Stimulated activated CD4-positive, alpha-beta T cell treated with anti-CD3 and anti-CD28 coated beads, Interleukin-12 subunit alpha, Interleukin-12 subunit beta, amount 100 ng/mL, for 24 hours (primary cell): Measurements from ENCODE around the gene RNF214.
"Not testable (repeated sequence)": the region's sequence is repeated elsewhere in the genome, so short reads cannot be mapped to it uniquely, and the experiment has no call there.

Source experiments
- DNase-seq, 2 experiments: peaks; one replicate each; pipeline ENCODE4 v3.0.0-alpha.2; 2020; ENCODE audit warnings: low read depth in 2 of 2

Gene RNF214

DNA sequence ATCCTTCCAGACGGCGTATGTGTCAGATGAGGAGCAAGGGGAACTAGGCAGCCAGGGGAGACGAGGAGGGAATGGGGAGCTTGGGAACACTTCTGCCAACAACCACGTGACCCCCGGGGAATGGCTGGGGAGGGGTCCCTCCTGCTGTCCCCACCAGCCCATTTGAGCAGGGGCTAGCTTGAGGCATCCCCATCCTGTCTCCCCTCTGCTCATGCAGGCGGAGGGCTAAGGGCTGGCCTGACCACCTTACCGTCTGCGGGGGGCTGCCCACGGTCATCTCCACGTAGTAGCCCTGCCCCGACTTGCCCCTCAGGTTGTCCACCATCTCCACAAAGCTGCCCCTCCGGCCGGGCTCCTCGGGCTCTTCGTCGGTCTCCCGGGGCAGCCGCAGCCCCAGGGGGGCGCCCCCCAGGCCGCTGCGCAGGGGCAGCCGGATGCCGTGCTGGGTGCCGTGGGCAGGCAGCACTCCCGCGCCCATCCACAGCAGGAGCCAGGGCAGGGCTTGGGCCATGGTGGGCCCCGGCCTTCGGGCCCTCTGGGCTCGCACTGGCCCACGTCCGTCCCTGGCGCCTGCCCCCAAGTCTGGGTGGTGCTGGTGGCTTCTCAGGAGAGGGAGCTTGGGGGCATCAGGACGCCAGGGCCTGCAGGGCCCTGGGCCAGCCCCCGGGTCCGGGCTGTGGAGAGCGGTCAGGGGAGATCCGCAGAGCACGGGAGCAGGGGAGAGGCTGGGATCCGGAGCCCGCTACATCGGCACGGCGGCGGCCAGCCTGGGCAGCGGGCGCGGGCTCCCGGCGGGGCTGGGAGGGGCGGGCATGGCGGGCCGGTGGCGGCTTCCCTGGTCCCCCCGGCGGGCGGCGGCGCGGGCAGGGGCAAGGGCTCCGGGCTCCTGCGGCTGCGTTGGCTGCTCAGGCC, 83.1 kb downstream of the RNF214 start:
- DNase-seq = peak in 1 of 2 experiments; percentile 4

- DNase-seq = peak in 1 of 2 experiments; percentile 8
Observed at GRCh38 chr11:117316197-117316961, 83.9 kb downstream of the RNF214 start, which contains the start of gene BACE1. TSS of gene BACE1 (minus strand) at chr11:117316256. CDS start at chr11:117315795, 461 bp downstream.

DNA sequence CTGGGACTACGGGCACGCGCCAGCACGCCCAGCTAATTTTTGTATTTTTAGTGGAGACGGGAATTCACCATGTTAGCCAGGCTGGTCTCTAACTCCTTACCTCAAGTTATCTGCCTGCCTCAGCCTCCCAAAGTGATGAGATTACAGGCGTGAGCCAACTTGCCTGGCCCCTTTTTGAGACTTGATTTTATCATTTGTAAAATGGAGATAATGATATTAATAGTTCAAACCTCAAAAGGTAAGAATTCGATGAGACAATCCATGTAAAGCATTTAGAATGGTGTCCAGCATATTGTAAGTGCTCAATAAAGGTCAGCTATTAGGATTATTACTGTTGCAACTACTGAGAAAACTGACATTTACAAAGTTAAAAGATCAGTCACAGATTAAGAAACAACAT, 86.3 kb downstream of the RNF214 start:
- no peak for DNase-seq

GRCh38 chr11:117319214-117319840, 86.9 kb downstream of the RNF214 start:
- no peak for DNase-seq

- DNase-seq = not testable (repeated sequence)
Observed at GRCh38 chr11:117327255-117327566, 94.7 kb downstream of the RNF214 start.

DNA sequence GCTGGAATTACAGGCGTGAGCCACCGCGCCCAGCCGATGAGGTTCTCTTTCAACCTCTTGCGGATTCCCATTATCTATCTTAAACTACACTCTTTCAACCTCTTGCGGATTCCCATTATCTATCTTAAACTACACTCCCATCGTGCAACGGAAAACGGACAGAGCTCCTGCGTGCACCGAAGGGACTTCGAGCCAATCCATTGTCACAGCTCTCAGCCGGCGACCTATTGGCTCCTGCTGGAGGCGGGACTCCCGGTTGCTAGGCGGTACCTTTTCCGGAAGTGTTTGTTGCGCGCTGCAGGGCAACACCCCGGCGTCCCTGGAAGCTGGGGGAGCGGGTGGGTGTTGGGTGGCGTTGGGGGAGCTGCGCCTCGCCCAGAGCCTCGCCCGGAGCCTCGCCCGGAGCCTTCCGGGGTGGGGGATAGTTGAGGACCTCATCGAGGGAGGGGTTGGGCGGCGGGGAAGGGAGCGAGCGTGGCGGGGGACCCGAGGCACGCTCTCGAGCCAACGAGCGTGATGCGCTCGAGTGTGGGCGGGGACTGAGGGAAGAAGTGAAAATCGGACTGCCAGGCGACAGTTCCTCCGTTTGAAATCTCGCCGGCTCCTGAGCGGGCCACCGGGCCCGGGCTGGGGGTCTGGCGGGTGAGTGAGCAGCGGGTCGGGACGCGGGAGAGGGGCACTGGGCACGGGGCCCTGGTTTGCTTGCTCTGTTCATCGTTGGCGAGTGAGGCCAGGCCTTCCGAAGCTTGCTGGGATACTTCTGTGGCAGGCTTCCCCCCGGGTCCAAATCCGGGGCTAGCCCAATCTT, 95.3 kb downstream of the RNF214 start, which contains the start of gene CEP164:
Gene CEP164, plus strand, starts transcription at position 288 of the 808 bp plus-strand sequence. CDS start 10,733 bp downstream, outside the sequence.
- DNase-seq = peak; percentile 89 to 90

DNA sequence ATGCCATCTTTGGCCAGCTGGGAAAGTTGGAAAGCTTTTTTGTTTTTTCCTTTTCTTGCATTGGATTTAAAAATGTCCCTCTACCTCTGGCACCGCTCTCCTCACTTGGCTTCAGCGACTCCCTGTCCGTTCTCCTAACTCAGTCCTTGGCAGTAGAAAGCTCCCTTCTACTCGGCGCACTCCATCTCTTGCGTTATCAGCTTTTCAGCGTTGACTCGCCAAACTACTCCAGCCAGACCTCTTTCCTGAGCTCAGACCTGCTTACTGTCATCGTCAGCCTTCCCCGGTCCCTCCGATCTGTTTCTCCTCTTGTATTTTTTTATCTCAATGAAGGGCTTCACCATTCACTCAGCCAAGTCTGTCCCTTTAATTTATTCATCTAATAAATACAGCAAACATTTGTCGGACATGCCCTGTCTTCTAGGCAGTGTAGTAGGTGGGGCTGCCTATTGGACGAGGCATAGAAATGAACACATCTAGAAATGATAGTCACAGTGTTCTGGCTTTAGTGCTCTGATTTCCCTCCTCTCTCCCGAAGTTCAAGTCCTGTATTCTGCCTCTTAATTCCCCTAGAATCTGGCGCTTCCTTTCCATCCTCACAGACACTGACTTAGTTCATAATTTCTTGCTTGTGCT, 96.0 kb downstream of the RNF214 start:
- DNase-seq = no peak

DNA sequence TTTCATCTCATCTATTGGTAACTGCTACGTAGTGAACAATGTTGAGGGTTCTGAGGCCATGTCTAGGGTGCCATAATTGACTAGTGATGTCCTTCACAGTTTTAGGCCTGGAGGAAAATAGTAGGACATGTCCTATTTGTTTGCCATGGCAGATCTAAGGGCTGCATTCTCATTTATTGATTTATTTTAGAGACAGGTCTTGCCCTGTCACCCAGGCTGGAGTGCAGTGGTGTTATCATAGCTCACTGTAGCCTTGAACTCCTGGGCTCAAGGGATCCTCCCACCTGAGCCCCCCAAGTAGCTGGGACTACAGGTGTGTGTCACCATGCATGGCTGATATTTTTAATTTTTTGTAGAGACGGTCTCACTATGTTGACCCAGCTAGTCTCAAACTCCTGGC, 100.4 kb downstream of the RNF214 start:
- DNase-seq = no peak

- DNase-seq = no peak
Observed at GRCh38 chr11:117333917-117334316, 101.4 kb downstream of the RNF214 start.

- no peak for DNase-seq
Observed at GRCh38 chr11:117334896-117335295, 102.4 kb downstream of the RNF214 start.

DNA sequence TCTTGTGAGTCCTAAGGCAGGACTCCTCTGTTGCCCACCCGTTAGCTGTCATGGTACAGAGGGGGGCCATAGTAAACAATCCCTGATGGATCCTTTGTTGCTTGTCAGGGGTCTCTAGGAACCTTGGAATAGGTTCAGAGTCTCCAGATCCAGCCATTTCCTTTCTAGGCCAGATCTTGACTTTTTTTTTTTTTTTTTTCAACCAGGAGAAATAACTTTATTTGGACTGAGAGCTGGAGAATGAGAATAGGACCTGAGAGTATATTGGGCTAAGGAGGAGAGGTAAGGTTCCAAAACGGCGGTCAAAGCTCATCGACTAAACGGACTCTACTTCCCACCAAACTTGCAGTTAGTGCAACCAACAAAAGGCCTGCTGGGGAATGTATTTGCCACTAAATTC, 102.9 kb downstream of the RNF214 start:
- DNase-seq = no peak
